Islet of Langerhans (tissue), 1 donor: ENCODE measurements around the gene PSMB4.

Source experiments
- FAIRE-seq: peaks from one replicate; lab custom pipeline; 2011; peaks lifted over from hg19 to GRCh38; lab: Jason Lieb, UNC

The PSMB4 gene

DNA sequence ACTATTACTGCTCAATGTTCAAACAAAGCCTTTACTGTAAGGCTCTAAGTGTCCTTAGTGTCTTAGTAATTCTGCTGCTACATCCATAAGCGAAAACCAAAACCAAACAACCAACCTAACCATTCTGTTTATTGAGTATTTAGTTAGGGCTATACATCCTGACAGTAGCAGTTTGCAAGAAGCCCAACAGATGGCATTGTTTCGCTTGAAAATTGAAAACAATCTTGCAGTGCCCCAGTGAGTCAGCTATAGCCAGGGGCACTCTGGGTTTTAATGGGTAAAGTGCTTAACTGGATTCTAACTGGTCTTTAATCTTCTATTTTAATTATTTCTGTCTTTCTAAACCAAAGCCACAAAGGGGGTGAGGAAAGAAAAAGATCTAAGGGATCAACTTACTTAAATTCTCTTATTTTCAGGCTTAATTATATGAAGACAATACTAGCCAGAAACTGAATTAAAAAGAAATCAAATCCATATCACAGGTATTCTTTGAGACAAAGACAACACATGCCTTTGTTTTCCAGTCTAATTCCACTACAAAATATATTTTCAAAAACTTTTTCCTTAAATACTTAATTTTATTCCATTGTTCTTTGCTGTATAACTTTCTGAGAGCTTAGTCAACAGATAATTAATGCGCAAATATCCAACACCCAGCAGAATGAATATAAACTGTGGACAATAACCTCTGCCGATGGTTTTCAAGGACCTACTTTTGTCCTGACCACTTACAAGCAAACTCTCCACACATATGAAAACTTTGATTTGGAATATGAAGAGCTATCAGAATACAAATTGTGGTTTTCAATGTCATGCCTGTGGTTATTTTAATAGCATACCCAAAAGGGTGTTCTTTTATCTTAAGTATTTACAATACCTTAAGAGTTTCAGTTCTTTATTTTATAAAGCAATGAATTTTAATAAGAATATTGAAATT, 44.7 kb downstream of the PSMB4 start:
- FAIRE-seq: peak; percentile 99

DNA sequence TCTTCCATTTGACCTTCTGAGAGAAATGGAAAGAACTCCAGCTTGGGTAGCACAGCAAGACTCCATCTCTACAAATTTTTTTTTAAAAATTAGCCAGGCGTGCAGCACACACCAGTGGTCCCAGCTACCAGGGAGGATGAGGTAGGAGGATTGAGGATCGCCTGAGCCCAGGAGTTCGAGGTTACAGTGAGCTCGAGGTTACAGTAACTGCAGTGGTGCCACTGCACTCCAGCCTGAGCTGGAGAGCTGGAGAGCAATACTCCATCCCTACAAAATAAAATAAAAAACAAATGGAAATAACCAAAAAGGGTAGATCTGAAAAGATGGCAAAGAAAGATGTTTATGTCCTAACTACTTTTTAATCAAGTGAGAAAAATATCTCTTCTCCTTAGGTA, 45.4 kb downstream of the PSMB4 start:
- FAIRE-seq: no peak

DNA sequence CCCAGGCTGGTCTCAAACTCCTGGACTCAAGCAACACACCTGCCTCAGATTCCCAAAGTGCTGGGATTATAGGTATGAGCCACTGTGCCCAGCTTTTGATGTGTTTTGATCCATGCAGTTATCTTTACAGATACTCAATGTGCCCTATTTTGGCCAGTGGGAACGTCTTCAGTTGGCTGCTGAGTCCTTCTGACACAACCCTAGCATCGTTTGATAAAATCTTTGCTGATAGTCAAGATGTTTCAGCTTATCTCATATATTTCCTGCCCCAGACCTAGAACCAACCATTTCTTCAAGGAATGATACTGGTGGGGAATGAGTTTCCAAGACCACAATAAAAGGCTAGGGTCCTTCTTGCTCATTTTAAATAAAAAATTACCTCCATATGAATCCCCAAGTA, 48.3 kb downstream of the PSMB4 start:
- no peak for FAIRE-seq
